HG03196 (cell line): ENCODE measurements around the gene LRRC61.
"Not testable (repeated sequence)": the region's sequence is repeated elsewhere in the genome, so short reads cannot be mapped to it uniquely, and the experiment has no call there.

ENCODE experiments used
- ATAC-seq: cut with Tn5 transposase; IDR thresholded peaks from one replicate; pipeline ENCODE4 v1.9.1; 2021; ENCODE audit not compliant: unreplicated experiment

The LRRC61 gene

GRCh38 chr7:150322833-150323681, at the start of gene LRRC61, which contains the start of gene ACTR3C:
LRRC61 (plus strand) TSS chr7:150323355; CDS start chr7:150336862, 13,507 bp downstream.
ACTR3C (minus strand) TSS chr7:150323545; CDS start chr7:150295296, 28,249 bp downstream.
- ATAC-seq = peak; percentile 55

GRCh38 chr7:150276132-150276695, 46.9 kb upstream of the LRRC61 start:
- peak; percentile 63 for ATAC-seq

- not testable (repeated sequence) for ATAC-seq
These were observed 44.8 kb upstream of the LRRC61 start for GRCh38 chr7:150278383-150278782.

- not testable (repeated sequence) for ATAC-seq
These were observed 41.3 kb upstream of the LRRC61 start for GRCh38 chr7:150281681-150282403.

GRCh38 chr7:150283111-150283510, 40.0 kb upstream of the LRRC61 start:
- ATAC-seq = not testable (repeated sequence)

GRCh38 chr7:150283608-150284007, 39.5 kb upstream of the LRRC61 start:
- not testable (repeated sequence) for ATAC-seq

- ATAC-seq = not testable (repeated sequence)
These were observed 37.1 kb upstream of the LRRC61 start for GRCh38 chr7:150285849-150286754.

GRCh38 chr7:150287815-150288214, 35.3 kb upstream of the LRRC61 start:
- ATAC-seq = not testable (repeated sequence)

GRCh38 chr7:150288816-150289215, 34.3 kb upstream of the LRRC61 start:
- ATAC-seq = not testable (repeated sequence)

GRCh38 chr7:150290317-150290716, 32.8 kb upstream of the LRRC61 start:
- not testable (repeated sequence) for ATAC-seq

- ATAC-seq = not testable (repeated sequence)
These were observed 28.1 kb upstream of the LRRC61 start for GRCh38 chr7:150295027-150295426.

GRCh38 chr7:150295614-150296013, 27.5 kb upstream of the LRRC61 start:
- ATAC-seq = not testable (repeated sequence)

GRCh38 chr7:150296802-150297201, 26.4 kb upstream of the LRRC61 start:
- not testable (repeated sequence) for ATAC-seq

GRCh38 chr7:150297978-150298377, 25.2 kb upstream of the LRRC61 start:
- not testable (repeated sequence) for ATAC-seq

GRCh38 chr7:150302908-150303310, 20.2 kb upstream of the LRRC61 start:
- not testable (repeated sequence) for ATAC-seq

- not testable (repeated sequence) for ATAC-seq
These were observed 18.5 kb upstream of the LRRC61 start for GRCh38 chr7:150304499-150305258.

- ATAC-seq = not testable (repeated sequence)
These were observed 17.8 kb upstream of the LRRC61 start for GRCh38 chr7:150305259-150305902.

- ATAC-seq = not testable (repeated sequence)
These were observed 17.3 kb upstream of the LRRC61 start for GRCh38 chr7:150305903-150306284.

- not testable (repeated sequence) for ATAC-seq
These were observed 16.8 kb upstream of the LRRC61 start for GRCh38 chr7:150306377-150306776.
